Measurements from ENCODE around the gene SNAPIN.

SNAPIN gene

DNA sequence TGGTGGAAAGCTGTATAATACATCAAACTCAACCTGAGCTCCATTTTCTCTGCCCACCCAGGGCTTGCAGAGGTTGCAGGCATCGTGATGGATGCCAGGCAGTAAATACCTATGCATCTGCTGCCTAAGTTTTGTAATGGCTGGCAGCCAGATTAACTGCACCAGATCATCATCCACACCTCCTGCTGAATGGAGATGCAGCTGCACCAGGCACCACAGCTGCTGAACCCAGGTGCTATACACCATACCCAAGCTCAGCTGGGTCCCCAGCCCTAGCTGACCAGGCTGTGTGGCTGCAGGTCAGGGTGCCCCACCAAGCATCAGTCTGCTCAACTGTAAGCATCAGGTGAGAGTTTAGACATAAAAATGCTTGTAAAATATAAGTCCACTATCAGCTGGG lies 6.7 kb upstream of the SNAPIN start:
- Mint-ChIP-seq H3K27ac (no peak overlapping the region), H3K4me1 (peaks cover 9% of the 10 kb centered on the region), H3K9me3 (no peaks in the 10 kb centered on the region), H3K27me3 (ENCODE audit: low read depth, poor library complexity) (no peaks in the 10 kb centered on the region), H3K4me3 (no peak overlapping the region), H3K36me3 (ENCODE audit: low read depth) (peaks cover 5% of the 10 kb centered on the region)
- DNase-seq, result no peak
- TF ChIP-seq, protein P1, sequence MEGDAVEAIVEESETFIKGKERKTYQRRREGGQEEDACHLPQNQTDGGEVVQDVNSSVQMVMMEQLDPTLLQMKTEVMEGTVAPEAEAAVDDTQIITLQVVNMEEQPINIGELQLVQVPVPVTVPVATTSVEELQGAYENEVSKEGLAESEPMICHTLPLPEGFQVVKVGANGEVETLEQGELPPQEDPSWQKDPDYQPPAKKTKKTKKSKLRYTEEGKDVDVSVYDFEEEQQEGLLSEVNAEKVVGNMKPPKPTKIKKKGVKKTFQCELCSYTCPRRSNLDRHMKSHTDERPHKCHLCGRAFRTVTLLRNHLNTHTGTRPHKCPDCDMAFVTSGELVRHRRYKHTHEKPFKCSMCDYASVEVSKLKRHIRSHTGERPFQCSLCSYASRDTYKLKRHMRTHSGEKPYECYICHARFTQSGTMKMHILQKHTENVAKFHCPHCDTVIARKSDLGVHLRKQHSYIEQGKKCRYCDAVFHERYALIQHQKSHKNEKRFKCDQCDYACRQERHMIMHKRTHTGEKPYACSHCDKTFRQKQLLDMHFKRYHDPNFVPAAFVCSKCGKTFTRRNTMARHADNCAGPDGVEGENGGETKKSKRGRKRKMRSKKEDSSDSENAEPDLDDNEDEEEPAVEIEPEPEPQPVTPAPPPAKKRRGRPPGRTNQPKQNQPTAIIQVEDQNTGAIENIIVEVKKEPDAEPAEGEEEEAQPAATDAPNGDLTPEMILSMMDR (IDR thresholded peaks at IDR 0.05), result no peak

DNA sequence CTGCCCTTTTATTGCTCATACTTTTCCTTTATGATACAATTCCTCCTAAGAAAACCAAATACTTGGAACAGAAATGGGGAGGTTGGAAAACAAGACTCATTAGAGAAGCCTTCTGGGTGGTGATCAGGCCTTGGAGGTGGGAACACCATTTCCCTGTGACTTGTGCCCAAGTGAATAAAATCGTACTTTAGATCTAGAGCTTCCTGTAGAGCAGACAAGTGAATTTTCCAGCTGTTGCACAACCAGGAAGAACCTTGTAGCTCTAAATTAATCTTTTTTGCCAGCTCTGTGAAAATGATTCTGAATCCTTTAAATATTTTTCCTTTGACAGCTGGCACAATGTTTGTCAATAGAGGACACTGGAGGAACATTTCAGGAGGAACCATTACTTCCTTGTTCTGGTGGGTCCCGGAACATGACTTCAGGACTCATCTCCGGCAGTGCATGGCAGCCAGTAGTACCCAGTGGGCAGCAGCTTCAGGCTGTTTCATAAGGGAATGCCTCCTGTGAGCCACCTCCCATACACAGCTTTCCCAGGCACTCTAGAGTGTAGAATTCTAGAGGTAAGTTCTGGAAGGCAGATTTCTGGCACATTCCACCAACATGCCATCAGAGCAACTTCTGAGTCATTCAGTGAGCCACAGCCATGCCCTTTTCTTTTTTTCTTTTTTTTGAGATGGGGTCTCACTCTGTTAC lies 5.5 kb upstream of the SNAPIN start:
- TF ChIP-seq, protein P1 (IDR thresholded peaks at IDR 0.05), result no peak
- H3K4me1 Mint-ChIP-seq, result peaks cover 1% of the 10 kb centered on the region
- H3K9me3 Mint-ChIP-seq, result no peaks in the 10 kb centered on the region
- no peaks in the 10 kb centered on the region for H3K36me3 Mint-ChIP-seq (ENCODE audit: low read depth)
- no peak overlapping the region for H3K27ac Mint-ChIP-seq
- no peak overlapping the region for H3K4me3 Mint-ChIP-seq
- no peak for DNase-seq
- peaks cover 3% of the 10 kb centered on the region for H3K27me3 Mint-ChIP-seq (ENCODE audit: low read depth, poor library complexity)

DNA sequence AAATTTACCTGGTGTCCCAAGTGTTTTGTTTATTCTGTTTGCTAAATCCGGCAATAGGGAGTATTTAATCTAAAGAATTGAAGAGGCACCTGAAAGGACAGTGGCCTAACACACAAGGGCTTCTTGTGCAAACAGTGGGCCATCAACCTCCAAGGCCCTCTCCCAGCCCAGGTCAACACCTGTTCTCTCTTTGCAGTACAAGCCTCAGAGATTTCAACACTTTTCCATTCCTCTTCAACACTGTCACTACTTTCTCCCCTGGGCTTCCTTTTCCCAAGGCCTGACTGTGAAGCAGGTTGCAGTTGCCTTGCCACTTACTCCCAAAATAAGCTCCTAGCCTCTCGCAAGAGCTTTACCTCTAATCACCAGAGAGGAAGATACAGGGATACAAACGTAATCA lies 3.2 kb upstream of the SNAPIN start:
- Mint-ChIP-seq H3K9me3 (no peaks in the 10 kb centered on the region), H3K4me3 (no peak overlapping the region), H3K4me1 (peaks cover 18% of the 10 kb centered on the region), H3K27ac (no peak overlapping the region), H3K36me3 (ENCODE audit: low read depth) (no peaks in the 10 kb centered on the region), H3K27me3 (ENCODE audit: low read depth, poor library complexity) (peaks cover 3% of the 10 kb centered on the region)
- no peak for DNase-seq
- TF ChIP-seq, protein P1 (IDR thresholded peaks at IDR 0.05), result no peak

DNA sequence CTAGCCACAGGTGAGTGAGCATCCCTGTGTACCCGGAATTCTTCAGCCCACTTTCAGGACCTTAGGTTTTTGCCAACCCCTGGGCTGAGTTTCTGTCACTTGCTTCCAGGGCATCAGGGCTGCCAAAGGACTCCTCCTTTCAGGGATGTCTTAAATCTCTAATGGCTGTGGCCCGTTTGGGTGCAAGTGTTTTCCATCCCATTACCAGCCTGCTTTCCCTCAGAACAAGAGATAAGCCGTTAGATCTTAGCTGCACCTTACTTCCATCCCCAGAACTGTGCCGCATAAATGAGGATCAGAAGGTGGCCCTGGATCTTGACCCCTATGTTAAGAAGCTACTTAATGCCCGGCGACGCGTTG lies 652 bp downstream of the SNAPIN start:
- H3K4me1 Mint-ChIP-seq, result peaks cover 26% of the 10 kb centered on the region
- peaks cover 33% of the 10 kb centered on the region for H3K36me3 Mint-ChIP-seq (ENCODE audit: low read depth)
- TF ChIP-seq, protein P1 (IDR thresholded peaks at IDR 0.05), result no peak
- no peak overlapping the region for H3K27ac Mint-ChIP-seq
- H3K9me3 Mint-ChIP-seq, result no peaks in the 10 kb centered on the region
- no peak for DNase-seq
- peak overlapping the region; percentile 97 for H3K4me3 Mint-ChIP-seq
- H3K27me3 Mint-ChIP-seq (ENCODE audit: low read depth, poor library complexity), result peaks cover 3% of the 10 kb centered on the region

DNA sequence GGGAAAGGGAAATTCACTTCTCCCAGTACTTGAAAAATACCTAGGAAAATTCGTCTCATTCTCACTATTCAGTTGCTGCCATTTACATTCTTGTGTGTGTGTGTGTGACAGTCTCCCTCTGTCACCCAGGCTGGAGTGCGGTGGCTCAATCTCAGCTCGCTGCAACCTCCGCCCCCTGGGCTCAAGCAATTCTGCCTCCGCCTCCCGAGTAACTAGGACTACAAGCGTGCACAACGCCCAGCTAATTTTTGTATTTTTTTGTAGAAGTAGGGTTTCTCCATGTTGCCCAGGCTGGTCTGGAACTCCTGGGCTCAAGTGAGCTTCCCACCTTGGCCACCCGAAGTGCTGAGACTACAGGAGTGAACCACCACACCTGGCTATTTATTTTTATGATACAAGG lies 1.2 kb downstream of the SNAPIN start:
- Mint-ChIP-seq H3K27ac (peak overlapping the region; percentile 69), H3K9me3 (no peaks in the 10 kb centered on the region), H3K36me3 (ENCODE audit: low read depth) (peaks cover 38% of the 10 kb centered on the region), H3K4me3 (peak overlapping the region; percentile 97), H3K27me3 (ENCODE audit: low read depth, poor library complexity) (peaks cover 3% of the 10 kb centered on the region), H3K4me1 (peaks cover 26% of the 10 kb centered on the region)
- TF ChIP-seq, protein P1 (IDR thresholded peaks at IDR 0.05), result no peak
- DNase-seq, result no peak

- peak overlapping the region; percentile 15 for H3K27ac Mint-ChIP-seq
- TF ChIP-seq, protein P1 (IDR thresholded peaks at IDR 0.05), result no peak
- peak overlapping the region; percentile 63 for H3K4me3 Mint-ChIP-seq
- DNase-seq, result no peak
- H3K4me1 Mint-ChIP-seq, result peaks cover 26% of the 10 kb centered on the region
- H3K27me3 Mint-ChIP-seq (ENCODE audit: low read depth, poor library complexity), result peaks cover 3% of the 10 kb centered on the region
- no peaks in the 10 kb centered on the region for H3K9me3 Mint-ChIP-seq
- H3K36me3 Mint-ChIP-seq (ENCODE audit: low read depth), result peaks cover 53% of the 10 kb centered on the region
These were observed 2.7 kb downstream of the SNAPIN start for GRCh38 chr1:153661111-153661708.
